ENCODE results near the gene SAXO2. TPM values are rescaled to one million over a fixed set of nuclear protein-coding genes. Genes with fewer than 3 reads are reported as not detected.
"Not testable (repeated sequence)": the region's sequence is repeated elsewhere in the genome, so short reads cannot be mapped to it uniquely, and the experiment has no call there.

The SAXO2 gene
- polyA plus RNA-seq, 1 donor (not counting 4 experiments of a cell fraction or from before 2014, with no cell fraction given) = 2.2 TPM

- H3K27ac ChIP-seq (ENCODE audit: control insufficient read depth, insufficient read depth, low read length); H2AFZ ChIP-seq (ENCODE audit: control insufficient read depth, low read length); H3K27me3 ChIP-seq (ENCODE audit: control insufficient read depth, extremely low read depth, insufficient read depth, low read length); H3K4me3 ChIP-seq (ENCODE audit: control insufficient read depth in 2 of 3, extremely low read depth in 1 of 3, insufficient read depth in 2 of 3, low read depth in 1 of 3, low read length in 3 of 3); H3K4me1 ChIP-seq (ENCODE audit: control insufficient read depth, extremely low read depth, insufficient read depth, low read length); FAIRE-seq; dilution Hi-C loops (cut with MboI; ENCODE audit: extremely low pct_ligation_motif_present, low sequenced_read_pairs); DNase-seq (ENCODE audit: low read depth, low spot score); H3K79me2 ChIP-seq (ENCODE audit: control insufficient read depth, insufficient read depth, low read length); H3K36me3 ChIP-seq (ENCODE audit: control insufficient read depth in 2 of 2, extremely low read depth in 1 of 2, insufficient read depth in 2 of 2, low read length in 2 of 2); H4K20me1 ChIP-seq (ENCODE audit: control insufficient read depth, extremely low read depth, insufficient read depth, low read length); H3K9me3 ChIP-seq (ENCODE audit: control insufficient read depth, low read depth, low read length); H3K9ac ChIP-seq (ENCODE audit: control insufficient read depth, extremely low read depth, insufficient read depth, low read length); H3K9me1 ChIP-seq (ENCODE audit: control insufficient read depth, extremely low read depth, insufficient read depth, low read length); H3K4me2 ChIP-seq (ENCODE audit: control insufficient read depth, extremely low read depth, insufficient read depth, low read depth, low read length): not testable (repeated sequence)
- TF ChIP-seq CTCF (optimal IDR thresholded peaks at IDR 0.05 in 1 of 3, IDR thresholded peaks at IDR 0.05 in 1 of 3, conservative IDR thresholded peaks at IDR 0.05 in 1 of 3; ENCODE audit: extremely low read depth in 1 of 3, insufficient read depth in 2 of 3, low read length in 3 of 3) = peak; percentile 5 to 30 (median 8)
Observed at GRCh38 chr15:82221535-82221934, 41.1 kb upstream of the SAXO2 start.

- TF ChIP-seq EZH2 (IDR thresholded peaks at IDR 0.05; ENCODE audit: low read length) (no peak), CTCF (optimal IDR thresholded peaks at IDR 0.05 in 1 of 3, IDR thresholded peaks at IDR 0.05 in 1 of 3, conservative IDR thresholded peaks at IDR 0.05 in 1 of 3; ENCODE audit: extremely low read depth in 1 of 3, insufficient read depth in 2 of 3, low read length in 3 of 3) (no peak)
- Histone ChIP-seq H3K36me3 (ENCODE audit: control insufficient read depth in 2 of 2, extremely low read depth in 1 of 2, insufficient read depth in 2 of 2, low read length in 2 of 2) (peaks cover 0 to 4% of the 10 kb centered on the region in 2 experiments), H2AFZ (ENCODE audit: control insufficient read depth, low read length) (no peak overlapping the region), H3K9me1 (ENCODE audit: control insufficient read depth, extremely low read depth, insufficient read depth, low read length) (no peaks in the 10 kb centered on the region), H3K4me3 (ENCODE audit: control insufficient read depth in 2 of 3, extremely low read depth in 1 of 3, insufficient read depth in 2 of 3, low read depth in 1 of 3, low read length in 3 of 3) (no peak overlapping the region), H3K4me2 (ENCODE audit: control insufficient read depth, extremely low read depth, insufficient read depth, low read depth, low read length) (no peak overlapping the region), H3K27me3 (ENCODE audit: control insufficient read depth, extremely low read depth, insufficient read depth, low read length) (no peaks in the 10 kb centered on the region), H3K79me2 (ENCODE audit: control insufficient read depth, insufficient read depth, low read length) (no peaks in the 10 kb centered on the region), H3K9me3 (ENCODE audit: control insufficient read depth, low read depth, low read length) (no peaks in the 10 kb centered on the region), H3K4me1 (ENCODE audit: control insufficient read depth, extremely low read depth, insufficient read depth, low read length) (no peaks in the 10 kb centered on the region), H3K27ac (ENCODE audit: control insufficient read depth, insufficient read depth, low read length) (no peak overlapping the region), H3K9ac (ENCODE audit: control insufficient read depth, extremely low read depth, insufficient read depth, low read length) (no peak overlapping the region), H4K20me1 (ENCODE audit: control insufficient read depth, extremely low read depth, insufficient read depth, low read length) (no peaks in the 10 kb centered on the region)
- DNase-seq (ENCODE audit: low read depth, low spot score) (no peak), FAIRE-seq (no peak)
- dilution Hi-C loops (cut with MboI; ENCODE audit: extremely low pct_ligation_motif_present, low sequenced_read_pairs) = no loop called here
Observed at GRCh38 chr15:82228750-82229149, 33.9 kb upstream of the SAXO2 start.
